CD4-positive, alpha-beta T cell treated with Interleukin-4 for 1 hour (primary cell): ENCODE measurements around the gene CHSY1.
A peak's percentile ranks its signal among the peaks of the same experiment; 100 is the strongest.

Experiments
- DNase-seq, 2 donors: peaks; one replicate each; pipeline ENCODE4 v3.0.0-alpha.2; 2020 to 2022

CHSY1 gene

DNA sequence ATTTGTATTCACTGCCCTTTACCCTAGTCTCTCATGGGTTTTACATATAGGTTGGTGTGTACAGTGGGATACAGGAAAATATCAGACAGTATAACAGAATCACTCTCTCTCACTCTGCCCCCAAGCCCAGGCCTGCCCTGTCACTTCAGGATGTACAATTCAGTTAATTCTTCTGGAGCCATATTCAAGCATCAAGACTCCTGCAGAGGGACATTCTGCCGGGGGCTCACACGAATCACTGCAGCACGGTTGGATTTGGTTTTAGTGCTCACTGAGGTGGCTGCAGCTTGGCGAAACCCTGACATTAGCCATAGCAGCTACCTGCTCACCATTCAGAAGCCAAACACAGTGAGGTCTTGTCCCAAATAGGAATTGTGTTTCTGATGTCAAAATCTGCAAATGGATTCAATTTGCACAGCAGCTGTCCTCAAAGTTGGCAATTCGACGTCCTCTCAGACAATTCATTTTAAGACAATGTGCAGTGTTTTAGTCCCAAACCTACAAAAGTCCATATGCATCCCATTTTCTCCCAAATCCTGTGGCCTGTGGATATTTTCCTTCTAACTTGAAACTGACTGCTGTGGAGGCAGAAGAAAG is 82.9 kb downstream of the CHSY1 start:
- DNase-seq = no peak

DNA sequence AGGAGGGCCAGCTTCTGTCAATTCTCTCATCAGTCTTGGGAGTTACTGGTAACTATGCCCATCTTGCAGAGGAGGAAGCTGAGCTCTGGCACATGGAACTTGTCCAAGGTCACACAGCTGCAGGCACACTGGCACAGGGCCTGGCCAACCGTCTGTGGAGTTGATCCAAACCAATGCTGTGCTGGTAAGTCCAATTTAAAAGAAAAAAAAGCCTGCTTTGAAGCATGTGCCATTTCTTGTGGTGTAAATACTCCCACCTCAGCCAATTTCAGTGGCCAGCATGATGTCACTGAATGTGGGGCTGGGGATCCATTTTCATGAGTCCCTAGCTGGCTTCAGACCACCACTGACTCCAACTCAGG is 83.4 kb downstream of the CHSY1 start:
- no peak for DNase-seq

DNA sequence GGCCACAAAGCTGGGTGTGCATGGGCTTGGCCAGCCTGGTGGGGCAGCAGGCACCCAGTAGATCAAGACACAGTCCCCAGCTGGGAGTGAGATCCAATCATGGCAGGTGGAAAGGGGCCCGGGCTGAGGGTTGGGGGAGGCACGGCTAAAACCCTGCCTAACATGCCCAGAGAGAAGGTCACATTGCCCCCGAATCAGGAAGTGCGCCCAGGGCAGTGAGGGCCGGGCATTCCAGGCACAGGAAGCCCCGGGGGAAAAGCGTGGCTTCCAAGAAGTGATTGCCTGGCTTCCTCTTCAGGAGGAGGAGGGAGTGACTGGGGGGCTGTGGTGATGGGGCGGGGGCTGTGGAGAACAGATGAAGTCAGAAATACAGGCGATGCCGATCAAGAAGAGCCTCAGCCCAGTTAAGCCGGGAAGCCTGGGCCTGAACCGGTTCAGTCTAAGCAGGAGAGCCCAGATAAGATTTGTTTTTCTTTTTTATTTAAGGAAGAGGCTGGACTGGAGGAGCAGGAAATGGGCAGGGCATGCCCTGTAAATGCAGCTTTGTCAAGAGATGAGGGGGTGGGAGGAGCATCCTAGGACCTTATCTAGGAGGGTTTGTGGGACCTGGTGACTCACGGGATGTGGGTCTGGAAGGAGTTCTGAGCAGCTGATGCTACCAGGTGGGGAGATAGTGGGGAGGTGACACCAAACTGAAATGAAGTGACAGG is 83.9 kb downstream of the CHSY1 start:
- peak; percentile 33 to 39 for DNase-seq

DNA sequence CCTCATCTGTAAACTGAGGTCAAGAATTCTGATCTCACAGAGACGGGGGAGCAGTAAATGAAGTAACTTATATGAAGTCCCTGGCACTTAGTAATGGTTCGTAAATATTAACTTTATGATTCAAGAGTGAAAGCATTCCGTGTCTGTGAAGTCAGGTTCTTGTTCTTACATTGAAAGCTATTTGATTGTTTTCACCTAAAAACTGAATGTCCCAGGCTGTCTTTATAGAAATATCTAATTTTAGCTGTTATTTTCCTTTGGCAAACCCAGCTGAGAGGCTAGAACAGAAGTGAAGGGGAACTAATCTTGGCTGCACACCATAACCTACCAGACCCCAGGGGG is 84.5 kb downstream of the CHSY1 start:
- DNase-seq = no peak

DNA sequence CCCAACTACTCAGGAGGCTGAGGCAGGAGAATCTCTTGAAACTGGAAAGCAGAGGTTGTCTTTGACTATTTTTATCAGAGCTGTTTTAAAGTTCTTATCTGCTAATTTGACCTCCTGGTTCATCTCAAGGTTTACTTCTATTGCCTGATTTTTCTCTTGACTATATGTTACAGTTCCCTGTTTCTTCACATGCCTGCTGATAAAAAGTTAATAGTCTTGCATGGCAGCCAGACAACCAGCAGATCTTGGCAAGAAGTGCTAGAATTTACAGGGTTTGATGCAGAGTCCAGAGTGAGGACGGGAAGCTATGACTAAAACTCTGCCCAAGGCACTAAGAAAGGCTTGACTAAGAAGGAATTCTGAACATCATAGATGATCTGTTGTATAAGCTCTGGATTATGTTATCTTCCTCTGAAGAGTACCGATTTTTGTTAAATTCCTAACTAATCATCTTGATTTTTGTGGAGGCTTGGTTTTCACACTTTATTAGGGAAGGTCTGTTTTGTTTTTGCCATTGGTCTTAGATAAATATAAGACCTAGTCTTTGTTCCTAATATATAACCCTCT is 85.9 kb downstream of the CHSY1 start:
- DNase-seq = no peak

DNA sequence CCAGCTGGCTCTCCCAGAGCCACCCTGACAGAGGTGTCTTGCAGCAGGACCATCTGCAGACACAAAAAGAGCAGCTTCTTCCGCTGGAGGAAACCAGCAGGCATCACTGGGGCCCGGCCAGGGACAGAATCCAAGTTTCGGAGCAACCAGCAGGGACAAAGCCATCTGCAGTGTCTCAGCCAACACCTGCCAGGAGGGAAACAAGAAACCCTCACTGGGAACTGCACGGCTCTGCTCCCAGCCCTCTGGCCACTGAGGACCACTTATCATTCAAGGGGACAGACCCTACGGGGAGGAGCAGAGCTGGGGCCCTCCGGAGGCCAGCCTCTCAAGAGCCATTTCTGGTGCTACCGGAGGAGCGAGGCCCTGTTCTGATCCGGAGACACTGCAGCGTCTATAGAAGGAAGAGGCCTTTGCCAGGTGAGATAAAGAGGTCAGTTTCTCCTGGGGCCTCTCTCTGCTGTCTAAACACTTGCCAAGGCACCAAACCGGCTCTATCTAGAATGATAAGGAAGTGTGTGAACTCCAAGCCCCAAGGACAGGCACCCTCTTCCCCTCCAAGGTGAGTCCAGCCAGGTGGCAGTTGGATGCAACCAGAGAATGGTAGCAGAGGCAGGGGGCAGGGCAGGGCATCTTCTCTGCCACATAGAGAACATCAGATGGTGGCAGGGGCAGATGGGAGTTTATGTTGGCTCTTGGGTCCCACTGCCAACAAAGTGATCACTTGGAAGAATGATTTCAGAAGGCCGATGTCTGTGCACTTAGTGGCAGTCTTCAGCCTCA is 89.0 kb downstream of the CHSY1 start:
- no peak for DNase-seq

DNA sequence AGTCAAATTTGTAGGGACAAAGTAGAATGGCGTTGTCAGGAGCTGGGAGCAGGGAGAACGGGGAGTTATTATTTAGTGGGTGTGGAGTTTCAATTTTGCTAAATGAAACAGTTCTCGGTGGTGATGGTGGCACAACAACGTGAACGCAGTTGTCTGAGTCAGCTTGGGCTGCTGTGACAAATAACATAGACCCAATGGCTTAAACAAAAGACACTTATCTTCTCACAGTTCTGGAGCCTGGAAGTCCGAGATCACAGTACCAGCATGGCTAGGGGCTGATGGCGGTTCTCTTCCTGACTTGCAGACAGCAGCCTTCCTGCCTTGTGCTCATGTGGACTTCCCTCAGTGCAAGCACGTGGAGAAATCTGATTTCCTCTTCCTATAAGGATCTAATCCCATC is 90.2 kb downstream of the CHSY1 start:
- DNase-seq = no peak

DNA sequence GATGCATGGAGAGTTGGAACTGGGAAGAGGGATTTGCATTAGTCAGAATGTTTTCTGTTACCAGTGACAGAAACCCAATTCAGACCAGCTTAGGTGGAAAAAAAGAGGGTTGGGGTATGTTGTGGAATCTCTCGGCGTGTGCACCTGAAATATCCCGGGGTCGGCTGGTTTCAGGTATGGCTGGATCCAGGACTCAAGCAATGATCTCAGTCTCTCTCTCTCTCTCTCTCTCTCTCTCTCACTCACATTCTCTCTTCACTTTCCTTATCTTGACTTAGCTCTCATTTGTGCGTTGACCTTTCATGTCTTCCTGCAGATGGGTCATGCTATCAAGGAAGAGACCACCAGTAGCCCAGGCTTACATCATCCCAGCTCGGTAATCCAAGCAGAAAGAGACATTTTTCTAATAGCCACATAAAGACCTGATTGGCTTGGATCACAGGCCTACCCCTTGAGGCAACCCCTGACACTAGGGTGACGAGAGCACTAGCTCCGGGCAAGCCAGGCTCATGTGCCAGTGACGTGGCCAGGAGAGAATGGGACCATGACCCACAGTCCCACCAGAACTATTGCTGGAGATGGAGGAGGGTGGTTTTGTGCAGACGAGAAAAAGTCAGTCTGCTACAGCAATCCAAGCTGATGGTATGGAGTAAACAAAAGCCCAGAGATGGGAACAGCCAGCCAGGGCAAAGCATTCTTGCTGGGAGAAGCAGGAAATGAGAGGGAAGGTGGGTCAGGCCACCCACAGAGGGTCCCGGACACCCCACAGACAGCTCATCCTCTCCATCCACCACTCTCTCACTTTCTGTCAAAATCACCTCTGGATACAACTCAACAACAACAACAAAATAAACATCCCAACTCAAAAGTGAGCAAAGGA is 91.7 kb downstream of the CHSY1 start:
- no peak for DNase-seq

DNA sequence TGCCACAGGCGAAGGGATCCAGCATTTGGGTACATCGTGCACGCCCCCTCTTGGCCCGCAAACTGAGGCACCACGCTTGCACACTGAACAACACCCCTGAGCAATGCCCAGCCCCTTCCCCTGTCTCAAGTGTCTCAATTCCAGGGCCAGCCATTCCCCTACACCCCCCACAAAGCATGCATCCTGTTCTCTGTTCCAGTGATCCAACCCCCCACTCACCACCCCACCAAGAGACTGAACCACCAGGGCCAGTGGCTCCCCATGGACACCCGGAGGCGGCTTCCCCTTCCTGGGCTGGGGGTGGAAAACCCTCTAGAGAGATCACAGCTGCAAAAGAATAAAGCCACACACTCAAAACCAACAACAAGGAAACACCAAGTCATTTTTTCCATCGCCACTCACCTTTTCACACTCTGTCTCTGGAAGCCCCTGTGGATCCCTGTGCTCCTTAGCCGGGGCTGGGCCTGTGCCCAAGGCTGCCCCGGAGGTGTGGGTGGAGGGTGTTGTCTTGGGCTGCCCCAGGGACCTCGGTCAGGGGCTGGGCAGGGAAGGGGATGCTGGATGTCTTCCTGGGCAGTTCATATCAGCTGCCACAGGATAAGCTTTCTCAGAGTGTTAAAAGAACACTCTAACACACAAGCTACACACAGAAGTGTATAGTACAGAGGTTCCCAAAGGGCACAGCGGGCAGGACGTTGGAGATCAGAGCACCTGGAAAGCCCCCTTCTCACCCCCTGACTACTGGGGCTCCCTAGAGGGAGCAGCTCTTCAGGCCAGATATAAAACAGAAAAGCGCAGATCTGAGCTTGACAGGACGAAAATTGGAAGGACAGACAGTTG is 92.5 kb downstream of the CHSY1 start:
- DNase-seq = no peak

DNA sequence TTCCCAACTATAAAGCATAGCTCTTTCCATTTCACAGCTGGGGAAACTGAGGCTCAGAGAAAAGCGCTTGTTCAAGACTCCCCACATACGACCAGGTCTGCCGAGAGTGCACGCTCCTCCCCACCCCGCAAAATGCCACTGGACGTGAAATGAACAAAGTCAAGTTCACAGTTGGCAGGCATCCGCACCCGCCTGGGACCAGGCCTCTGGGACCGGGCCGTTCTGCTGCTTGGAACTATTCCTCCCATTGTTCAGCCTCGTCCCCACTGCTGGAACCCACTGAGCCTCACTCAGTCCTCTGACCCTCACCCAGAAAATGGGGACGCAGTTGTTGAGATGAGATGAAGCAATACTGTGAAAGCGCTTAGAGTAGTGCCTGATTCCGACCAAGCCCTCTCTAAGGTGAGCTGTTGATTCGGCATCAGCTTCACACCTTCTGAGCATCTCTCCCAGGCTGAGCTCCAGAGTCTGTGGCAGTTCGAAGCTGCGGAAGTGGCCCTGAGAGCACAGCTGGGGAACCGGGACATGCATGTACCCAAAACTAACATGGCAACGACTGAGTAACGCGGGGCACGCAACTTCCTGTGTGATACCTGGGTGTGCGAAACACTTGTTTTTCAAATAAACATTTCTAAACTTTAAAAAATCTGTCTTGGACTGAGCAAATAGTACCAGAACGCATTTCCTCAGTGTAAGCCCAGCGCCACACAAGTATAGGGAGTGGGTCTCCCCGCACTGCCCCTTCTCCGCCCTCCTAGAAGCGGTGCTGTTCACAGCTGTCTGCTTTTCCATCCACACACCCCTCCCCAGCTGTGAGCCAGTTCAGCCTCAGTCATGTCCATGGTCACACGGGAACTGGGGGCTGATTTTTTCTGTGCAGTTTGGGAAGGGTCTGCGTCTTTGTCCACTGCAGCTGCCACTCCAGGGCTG is 93.4 kb downstream of the CHSY1 start:
- DNase-seq = no peak

DNA sequence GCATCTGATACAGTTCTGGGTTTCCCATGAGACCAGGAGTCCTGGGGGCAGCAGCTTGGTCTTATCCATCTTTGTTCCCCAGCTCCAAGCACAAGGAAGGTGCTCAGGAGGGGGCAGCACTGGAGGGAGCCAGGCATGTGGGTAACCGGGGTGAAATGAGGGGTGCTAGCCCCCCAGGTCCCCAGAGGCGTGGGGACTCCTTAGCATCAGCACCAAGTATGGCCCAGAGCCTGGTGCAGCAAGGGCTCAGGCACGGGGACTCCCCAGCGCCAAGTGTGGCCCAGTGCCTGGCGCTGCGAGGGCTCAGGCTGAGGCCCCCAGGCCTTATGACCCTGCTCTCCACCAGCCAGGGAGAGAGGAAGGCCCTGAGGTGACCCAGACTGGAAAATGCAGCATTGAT is 94.1 kb downstream of the CHSY1 start:
- DNase-seq = no peak

DNA sequence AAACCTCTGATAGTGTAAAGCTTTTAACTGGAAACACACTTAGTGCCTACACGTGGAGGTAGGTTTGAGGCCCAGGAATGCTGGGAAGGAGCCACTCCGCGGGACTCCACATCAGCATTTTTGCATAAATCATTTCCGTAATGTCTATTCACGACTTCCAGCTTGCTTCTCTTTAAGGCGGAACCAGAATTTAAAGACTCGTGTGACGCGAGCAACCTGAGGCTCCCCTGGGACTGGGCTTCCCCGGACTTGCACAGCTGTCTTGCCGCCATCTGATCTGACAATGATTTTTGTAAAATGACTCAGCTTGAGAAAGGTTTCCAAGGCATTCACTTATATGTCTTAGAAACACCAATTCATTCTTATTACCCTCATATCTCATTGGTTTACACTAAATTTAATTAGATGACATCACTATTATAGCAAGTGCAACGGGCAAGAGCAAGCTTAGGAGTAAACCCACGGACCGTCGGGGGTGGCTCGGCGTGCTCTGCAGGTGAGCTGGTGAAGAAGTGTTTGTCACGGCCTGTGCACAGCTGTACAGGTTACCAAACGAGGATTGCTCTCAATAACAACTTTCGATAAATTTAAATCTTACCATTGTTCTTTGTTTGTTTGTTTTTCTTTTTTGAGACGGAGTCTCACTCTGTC is 95.2 kb downstream of the CHSY1 start:
- peak in 1 of 2 donors; percentile 64 for DNase-seq

DNA sequence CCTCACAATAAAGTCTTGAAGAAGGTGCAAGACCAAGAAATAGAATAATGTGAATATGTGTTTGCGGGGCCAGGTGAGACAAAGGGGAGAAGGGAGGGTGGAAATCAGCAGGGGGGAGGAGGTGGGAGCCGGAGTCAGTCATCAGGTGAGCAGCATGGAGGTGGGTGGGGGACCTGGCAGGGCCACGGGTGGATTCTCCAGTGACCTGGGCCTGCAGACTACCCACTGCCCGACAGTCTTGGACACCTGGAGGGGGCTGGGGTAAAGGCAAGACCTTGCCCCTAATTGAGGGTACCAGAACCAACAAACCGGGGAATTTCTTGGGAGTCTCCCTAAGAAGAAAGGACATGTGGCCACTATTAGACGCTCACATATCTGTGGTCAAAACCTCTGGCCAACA is 95.8 kb downstream of the CHSY1 start:
- no peak for DNase-seq

DNA sequence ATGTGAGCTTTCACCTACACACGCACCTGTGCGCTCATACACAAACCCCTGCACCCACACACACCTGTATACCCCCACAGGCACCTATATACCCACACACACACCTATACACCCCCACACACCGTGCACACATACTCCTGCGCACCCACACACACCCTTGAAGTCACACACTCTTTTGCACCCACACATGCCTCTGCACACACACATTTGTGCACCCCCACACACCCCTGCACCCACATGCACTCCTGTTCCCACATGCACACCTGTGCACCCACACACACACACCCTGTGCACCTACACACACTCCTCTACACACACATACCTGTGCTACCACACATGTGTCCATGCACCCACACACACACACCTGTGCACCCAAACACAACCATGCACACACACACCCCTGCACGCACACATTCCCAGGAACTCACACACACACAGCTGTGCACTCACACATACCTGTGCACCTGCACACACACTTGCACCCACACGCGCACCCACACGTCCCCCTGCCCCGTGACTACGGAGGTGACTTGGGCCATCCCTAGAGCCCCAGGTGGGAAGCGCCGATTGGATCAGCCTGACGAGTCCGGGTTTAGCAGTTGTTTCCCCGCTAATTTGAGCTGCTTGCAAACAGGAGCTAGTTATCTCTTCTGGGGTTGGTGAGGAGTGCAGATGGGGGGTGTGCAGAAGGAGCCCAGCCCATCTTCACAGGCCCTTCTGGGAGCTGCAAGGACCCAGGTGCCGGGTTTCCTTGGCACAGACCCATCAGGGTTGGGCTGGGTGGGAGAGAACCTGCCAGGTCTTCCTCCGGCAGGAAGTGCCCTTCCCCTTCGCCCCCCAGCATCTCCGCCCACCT is 97.8 kb downstream of the CHSY1 start:
- DNase-seq = no peak

DNA sequence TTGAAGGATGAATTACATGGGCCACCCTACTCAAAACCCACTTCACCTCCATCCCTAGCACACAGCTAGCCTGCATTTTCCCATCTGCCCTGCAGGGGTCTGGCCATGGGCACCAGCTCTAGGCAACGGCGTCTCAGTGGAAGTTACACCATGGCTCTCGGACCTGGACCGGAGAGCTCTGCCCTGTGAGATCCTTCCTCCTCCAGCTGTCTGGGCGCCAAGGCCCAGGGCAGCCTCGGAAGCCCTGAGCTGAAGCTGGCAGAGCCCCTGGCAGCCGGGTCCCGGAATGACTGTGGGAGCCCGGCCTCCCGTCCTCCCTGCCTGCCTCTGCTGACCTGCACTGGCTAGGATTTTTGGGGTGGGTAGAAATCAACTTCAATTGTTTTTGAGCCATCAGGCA is 98.9 kb downstream of the CHSY1 start:
- peak in 1 of 2 donors; percentile 15 for DNase-seq

DNA sequence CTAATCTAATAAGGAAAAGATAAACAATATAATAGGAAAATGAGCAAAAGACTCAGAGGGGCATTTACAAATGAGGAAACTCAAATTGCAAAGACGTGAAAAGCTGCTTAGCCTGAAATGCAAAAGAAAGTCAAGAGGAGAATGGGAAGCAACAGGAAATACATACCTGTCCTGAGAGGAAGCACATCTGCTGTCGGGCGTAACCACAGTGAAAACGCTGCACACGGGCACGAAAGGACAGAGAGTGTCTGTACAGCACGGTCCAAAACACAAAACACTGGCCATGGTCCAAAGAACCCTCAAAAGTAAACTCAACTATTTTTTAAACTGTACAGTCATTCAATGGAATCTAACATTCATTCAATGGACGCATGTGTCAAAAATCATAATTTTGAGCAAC is 100.6 kb downstream of the CHSY1 start:
- DNase-seq = no peak

DNA sequence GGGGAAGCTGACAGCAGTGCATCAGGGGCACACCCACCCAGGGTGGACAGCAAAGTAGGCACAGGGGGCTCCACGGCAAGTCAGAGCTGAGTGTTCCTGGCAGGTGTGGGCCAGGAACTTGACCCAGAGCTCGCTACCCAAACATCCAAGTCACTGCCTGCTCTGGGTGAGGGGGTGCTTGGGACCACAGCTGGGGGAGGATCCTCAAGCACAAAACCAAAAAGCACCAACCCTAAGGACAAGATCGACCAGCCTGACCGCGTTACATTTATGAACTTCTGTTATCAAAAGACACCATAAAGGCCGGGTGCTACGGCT is 101.2 kb downstream of the CHSY1 start:
- DNase-seq = no peak

DNA sequence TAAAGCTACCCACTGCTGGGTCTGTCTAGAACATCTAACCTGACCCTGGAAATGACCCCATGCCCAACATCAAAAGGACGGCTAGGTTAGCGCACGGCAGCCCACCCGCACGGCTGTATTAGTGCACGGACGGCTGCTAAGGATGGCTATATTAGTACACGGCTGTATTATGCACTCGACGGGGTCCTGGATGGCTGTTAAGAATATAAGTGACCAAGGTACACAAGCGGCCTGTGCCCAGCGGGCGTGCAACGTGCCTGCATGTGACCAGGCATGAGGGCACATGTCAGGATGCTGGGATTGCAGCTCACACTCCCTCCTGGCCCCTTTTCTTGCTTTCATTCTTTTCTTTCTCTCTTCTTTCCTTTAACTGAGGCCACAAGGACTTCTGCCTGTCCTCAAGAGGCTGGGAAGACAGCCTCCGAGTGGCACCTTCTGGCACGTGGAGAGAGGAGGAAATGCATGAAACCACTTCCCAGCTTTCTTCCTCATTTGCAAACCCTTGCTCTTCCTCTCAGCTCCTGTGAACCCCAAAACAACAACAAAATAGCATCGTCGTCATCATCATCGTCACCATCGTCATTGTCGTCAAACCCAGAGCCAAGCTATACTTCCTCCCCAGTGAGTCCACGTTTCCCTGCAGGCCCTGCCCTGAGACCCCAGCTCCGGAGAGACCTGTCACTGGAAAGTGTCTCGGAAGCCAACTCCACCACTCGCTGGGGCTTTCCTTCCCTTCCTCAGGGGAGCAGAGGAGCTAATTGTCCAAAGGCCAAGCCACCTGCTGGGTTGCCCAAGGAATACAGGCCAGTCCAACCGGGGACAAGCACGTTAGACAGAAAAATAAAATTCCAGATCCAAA is 101.8 kb downstream of the CHSY1 start:
- DNase-seq = peak in 1 of 2 donors; percentile 44
